EH (cell line): ENCODE results near the gene MZF1.
A peak's percentile ranks its signal among the peaks of the same experiment; 100 is the strongest.
"Not testable (repeated sequence)": the region's sequence is repeated elsewhere in the genome, so short reads cannot be mapped to it uniquely, and the experiment has no call there.

Experiments
- DNase-seq: peaks from one replicate; pipeline ENCODE4 v3.0.0-alpha.2; 2015; ENCODE audit warnings: low read depth

The MZF1 gene

DNA sequence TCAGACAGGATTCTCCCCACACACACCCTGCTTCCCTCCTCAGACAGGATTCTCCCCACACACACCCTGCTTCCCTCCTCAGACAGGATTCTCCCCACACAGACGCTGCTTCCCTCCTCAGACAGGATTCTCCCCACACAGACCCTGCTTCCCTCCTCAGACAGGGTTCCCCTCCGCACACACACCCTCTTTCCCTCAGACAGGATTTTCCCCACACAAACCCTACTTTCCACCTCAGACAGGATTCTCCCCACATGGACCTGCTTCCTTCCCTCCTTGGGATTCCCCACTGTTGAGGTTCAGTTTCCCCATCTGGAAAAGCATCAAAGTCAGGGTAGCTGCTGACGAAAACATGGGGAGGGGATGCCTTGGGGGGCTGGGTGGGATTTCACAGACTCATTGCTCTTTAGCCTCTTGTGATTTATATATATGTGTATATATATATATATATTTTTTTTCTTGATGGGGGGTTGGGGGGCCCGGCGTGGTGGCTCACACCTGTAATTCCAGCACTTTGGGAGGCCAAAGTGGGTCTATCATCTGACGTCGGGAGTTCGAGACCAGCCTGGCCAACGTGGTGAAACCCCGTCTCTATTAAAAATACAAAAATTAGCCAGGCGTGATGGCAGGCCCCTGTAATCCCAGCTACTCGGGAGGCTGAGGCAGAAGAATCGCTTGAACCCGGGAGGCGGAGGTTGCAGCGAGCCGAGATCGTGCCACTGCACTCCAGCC is 30.3 kb downstream of the MZF1 start:
- DNase-seq = not testable (repeated sequence)

DNA sequence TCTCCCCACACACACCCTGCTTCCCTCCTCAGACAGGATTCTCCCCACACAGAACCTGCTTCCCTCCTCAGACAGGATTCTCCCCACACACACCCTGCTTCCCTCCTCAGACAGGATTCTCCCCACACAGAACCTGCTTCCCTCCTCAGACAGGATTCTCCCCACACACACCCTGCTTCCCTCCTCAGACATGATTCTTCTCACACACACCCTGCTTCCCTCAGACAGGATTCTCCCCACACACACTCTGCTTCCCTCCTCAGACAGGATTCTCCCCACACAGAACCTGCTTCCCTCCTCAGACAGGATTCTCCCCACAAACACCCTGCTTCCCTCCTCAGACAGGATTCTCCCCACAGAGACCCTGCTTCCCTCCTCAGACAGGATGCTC is 34.0 kb downstream of the MZF1 start:
- not testable (repeated sequence) for DNase-seq

DNA sequence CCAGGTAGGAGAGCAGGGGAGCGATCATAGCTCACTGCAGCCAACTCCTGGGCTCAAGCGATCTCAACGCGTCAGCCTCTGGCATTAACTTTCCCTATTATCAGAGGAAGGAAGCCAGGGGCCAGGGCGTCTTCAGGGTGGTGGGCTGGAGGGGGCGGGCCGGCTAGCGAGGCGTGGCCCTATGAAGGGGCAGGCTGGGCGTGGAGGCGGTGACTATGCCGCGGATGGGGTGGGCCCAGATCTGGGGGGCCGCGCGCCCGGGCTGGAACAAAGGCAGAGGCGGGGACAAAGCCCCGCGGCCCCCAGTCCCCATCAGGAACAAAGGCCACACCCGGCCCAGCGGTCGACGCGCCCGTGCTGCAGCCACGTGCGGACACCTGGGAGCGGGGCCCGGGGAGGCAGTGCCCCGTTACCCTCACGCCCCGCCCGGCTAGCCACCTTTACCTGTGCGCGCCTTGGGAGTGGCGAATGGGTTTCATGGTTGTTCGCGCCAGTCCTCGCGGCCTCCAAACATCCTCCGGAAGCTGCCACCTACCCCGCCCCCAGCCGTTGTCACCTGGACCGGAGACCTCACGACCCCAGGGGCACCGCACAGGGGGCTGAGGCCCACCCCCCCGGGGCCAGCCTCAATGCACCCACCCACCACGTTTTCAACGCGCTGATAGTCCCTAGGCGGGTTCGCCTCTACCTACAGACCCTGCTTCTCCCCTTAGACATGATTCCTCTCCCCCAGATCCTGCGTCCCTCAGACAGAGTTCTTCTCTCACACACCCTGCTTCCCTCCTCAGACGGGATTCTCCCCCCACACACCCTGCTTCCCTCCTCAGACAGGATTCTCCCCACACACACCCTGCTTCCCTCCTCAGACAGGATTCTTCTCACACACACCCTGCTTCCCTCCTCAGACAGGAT is 34.6 kb downstream of the MZF1 start:
- DNase-seq = no peak

DNA sequence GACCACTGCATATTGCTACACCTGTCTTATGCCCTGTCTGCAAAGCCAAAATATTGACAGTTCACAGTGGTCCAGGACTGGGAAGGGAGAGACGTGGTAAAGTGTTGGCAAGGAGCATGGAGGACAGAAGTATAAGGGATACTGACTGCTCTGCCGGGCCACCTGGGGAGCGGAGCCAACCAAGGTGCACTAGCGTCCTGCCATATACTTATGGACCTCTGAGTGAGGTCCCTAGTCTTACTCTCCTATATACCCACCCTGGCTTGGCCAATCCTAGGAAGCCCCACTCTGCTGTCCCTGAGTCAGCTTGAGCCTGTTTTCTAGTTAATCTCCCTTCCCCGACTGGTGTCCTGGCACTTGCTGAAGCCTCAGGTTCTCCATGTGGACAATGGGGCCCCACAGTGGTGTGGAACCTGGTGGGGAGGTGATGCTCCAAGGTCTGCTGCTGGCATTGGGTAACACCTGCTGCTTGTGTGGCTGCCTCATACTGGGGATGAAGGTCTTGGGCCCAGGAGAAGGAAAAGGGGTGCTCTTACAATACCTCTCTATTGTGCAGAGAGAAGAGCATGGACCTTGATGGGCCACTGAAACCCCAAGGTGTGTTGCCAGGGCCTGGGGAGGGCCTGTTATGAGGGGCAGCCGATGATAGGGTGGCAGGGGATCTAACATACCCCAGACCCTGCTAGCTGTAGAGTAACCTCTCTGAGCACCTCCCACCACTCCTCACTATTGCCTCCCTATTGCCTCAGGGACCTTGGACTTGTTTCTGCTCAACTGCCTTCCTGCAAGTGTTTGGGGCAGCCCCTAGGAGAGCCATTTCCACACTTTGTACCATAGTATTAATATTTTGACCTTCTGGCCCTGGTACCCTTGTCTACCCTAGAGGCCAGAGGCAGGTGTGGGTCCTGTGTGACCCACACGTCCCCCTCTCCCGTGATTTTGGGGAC is 36.0 kb downstream of the MZF1 start:
- DNase-seq = no peak

DNA sequence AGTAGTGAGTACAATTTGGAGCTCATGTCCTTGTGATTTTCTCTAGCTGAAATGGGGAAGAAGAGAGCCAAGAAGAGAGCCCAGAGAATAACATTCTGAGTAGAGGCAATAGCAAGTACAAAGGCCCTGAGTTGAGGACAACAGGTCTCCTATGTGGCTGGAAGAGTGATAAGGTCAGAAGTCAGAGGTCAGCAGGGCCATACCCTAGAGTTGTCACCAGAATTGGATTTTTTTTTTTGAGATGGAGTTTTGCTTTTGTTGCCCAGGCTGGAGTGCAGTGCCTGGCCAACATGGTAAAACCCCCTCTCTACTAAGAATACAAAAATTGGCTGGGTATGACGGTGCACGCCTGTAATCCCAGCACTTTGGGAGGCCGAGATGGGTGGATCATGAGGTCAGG is 37.3 kb downstream of the MZF1 start:
- DNase-seq = no peak

DNA sequence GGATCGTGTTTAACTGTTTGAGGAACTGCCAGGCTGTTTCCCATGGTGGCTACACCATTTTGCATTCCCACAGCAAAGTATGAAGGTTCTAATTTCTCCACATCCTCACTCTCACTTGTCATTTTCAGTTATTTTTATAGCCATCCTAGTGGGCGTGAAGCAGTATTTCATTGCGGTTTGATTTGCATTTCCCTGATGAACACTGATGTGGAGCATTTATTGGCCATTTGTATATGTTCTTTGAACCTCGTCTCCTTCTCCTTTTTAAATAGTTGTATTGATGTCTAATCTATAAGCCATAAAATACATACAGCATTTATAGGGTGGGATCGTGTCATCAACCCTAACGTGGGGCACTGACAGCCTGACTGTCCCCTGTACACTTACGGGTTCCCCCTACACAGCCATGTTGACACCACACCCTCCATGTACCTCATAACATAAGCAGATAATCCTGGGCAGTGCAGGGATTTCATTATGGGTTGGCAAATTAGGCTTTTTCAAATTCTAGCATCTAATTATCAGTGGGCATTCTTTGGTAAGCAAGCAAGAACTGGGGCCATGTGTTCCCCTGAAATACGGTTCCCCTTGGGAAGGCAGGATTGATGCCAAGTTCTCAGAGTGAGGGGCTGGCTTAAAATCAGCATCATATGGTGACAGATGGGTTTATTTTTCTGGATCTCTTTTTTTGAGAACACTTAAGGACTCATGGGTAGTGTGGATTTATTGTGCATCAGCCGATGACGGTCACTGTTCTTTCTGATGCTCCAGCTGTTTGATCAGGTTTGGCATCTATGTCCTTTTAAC is 41.9 kb downstream of the MZF1 start:
- DNase-seq = no peak

DNA sequence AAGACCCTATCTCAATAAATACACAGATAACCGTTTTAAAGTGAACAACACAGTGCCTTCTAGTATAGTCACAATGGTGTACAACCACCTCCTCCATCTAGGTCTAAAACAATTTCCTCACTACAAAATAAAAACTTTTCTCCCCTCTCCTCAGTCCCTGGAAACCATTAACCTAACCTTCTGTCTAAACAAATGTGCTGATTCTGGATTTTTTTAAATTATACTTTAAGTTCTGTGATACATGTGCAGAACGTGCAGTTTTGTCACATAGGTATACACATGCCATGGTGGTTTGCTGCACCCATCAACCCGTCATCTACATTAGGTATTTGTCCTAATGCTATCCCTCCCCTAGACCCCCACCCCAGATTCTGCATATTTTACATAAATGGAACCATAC is 43.7 kb downstream of the MZF1 start:
- no peak for DNase-seq

DNA sequence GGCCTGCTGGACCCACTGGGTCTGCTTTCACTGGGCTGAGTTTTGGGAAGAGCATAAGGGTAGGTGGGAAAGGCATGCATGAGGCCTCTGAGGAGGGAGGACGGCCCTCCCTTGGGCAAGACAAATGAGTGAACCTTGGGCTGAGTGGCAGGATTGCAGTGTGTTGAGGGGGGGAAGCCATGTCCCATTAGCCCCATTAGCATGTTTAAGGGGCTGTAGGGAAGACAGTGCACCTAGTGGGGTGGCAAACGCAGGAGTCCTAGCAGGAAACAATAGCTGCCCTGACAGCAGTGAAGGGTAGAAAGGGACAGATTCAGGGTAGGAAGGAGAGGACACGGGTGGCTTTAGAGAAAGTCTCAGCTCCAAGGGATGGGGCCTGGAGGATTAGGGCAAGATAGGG is 50.4 kb downstream of the MZF1 start:
- no peak for DNase-seq

DNA sequence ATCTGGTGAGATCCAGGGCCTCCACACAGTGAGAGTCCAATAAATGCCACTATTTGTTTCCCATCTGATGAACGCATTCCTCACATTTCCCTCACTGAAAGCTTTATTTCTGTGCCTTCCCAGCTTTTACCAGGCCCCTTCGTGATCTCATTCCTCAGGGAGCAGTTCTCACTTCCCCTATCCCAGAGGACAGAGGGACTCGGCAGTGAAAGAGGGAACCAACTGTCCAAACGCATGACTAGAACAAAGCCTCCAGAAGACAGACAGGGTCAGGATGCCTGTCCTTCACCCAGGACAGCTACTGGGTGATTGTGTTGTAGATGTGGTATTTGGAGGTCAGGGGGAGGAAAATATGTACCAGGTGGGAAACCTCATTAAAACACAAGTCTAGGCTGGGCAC is 51.5 kb downstream of the MZF1 start:
- DNase-seq = no peak

DNA sequence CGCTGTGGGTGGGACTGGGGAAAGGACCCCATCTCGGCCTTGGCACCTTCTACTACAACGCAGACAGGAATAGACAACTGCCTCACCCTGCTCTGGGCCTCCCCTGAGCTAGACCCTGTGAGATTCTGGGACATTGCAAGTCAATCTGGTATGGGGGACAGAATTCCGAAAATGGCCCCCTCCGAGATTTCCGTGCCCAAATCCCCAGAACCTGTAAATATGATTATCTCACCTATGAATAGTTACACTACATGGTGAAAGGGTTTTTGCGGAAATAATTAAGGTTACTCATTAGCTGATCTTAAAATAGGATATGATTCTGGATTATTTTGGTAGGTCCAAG is 52.9 kb downstream of the MZF1 start:
- DNase-seq = no peak

DNA sequence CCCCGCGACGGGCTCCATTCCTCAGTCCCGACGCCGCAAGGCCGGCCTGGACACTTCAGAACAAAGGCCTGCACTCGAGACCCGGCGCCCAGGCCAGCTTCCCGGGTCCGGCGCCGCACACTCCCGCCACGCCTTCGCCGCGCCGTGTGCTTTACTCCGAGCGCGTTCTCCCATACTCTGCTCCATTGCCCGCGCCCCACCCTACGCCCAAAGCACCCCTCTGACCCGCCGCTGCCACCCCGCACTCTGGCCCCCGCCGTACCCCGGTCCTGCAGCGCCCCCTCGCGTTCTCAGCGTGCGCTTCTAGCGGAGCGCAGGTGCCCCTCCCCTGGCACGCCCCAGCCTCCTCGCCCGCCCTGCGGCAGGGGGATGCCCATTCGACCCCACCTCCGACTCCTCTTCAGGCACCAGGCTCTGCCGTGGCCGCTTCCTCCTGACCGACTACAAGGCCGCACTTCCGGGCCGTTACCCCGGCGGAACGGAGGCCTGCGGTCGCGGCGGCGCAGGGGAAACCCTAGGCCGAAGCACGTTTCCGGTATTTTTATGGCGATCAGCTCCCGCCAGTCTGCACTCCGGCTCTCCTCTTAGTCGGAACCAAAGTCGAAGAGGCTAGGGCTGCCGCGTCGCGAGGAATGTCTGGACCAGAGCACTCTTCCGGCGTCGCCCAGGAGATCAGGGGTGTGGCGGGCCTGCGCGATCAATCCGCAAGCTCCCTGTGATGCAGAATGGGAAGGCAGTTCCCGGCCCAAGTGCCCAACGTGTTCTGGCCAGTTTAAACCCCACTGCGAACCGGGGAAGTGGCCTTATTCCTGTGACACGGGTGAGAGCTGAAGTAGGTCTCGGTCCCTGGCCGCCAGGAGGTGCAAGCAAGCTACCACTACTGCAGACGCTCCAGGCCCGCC is 53.5 kb downstream of the MZF1 start, which contains the start of gene ZBTB45:
Gene ZBTB45, minus strand, starts transcription at position 456 of the 902 bp plus-strand sequence. CDS start 2,137 bp downstream, outside the sequence.
- DNase-seq = peak; percentile 97

DNA sequence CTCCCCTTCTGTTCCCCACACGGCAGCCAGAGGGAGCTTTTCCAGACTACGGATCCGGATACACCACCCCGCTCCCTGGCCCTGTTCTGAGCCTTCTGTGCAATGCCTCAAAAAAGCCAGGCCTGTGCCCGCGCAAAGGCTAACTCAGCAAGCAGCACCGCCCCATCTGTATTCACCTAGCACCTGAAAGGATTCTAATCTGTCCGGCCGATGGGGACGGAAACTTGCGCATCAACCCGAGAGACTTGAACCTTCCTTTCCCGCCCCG is 54.1 kb downstream of the MZF1 start:
- peak; percentile 79 for DNase-seq

DNA sequence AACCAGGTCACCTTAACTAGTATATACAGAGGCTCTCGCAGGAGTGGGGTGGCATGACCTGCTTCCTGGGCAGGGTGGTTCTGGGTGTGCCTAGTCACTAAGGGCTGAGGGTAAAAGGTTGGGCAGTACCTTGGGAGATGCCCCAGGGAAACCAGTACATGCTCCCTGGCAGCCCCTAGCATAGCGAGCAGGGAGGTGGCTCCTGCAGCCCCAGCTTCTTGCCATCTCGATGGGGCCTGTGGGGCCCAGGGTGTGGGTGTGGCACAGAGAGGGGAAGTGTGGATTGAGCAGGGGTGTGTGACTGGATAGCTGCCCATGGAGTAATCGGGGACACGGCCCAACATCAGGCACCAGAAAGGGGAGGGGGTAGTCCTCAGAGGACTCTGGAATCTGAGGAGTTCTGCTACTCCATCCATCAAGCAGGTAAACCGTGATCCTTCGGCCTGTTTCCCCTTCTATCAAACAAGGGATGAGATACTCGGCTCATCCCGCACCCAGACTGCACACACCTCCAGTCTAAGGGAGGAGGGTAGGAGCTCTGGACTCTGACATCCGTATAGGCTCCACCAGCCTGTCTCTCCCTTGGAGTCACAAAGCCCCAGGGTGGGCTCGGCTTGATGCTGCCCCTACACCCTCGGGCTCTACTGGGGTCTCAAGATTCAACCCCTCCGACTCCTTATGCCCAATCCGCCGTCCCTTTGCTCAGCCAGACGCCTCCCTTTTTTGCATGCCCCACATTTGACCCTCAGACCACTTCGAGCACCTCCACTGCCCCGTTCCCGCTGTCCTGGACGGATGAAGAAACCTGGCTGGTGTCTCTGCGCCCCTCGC is 54.7 kb downstream of the MZF1 start:
- DNase-seq = peak; percentile 11

DNA sequence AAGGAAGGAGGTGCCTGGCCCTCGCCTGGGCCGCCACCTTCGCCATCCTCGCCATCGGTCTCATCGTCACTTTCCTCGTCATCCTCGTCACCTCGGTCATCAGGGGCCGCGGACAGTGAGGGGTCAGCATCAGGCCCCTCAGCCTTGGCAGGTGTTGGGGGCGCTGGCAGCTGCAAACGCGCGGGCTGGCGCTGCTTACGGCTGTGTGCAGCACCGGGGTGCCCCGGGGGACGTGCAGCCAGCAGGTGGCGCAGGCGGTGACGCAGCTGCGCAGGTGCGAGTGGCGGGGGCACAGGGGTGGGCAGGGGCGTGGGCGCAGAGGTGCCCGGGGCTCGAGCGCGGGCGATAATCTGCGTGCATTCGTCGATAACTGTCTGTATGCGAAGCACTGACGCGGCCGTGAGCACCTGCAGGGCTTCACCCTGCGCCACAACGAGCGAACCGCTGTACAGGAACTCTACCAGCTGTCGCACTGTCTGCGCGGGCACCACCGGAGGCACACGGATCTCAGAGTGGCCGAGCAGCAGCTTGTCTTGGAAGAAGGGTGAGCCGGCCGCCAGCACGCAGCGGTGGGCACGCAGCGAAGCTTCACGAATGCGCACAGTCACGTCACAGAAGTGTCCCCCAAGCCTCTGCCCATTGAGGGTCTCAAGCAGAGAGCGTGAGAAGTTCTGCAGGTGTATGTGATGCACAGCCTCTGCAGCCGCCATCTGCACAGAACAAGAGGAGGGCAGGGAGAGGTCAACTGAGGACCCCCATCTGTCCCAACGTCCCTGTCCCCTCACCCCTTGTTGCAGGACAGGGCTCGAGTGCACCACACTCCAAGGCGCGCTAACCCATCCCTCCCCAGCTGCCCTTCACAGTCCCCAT is 55.9 kb downstream of the MZF1 start:
- DNase-seq = no peak

DNA sequence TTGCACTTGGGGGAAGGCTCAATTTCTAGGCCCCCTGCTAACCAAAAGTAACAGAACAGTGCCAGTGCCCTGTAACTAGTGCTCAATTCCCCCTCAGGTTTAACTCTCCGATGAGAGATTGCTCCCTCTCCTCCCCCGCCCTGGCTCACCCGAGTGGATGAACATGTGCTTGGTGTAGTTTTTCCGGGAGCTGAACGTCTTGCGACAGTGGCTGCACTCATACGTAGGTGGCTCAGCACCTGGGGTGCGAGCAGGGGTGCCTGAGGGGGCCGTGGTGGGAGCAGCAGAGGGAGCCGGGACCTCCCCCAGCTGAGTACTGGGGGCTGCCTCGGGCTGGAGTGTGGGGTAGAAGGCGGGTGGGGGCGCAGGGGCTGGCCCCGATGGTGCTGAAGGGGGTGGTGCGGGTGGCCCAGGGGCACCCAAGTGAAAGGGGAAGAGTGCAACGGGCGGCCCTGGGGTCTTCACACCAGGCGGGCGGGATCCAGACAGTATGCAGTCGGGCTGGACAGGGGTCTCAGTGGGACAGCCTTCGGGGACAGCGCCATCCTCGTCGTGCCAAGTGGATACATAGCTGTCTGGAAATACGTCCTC is 56.8 kb downstream of the MZF1 start:
- no peak for DNase-seq

DNA sequence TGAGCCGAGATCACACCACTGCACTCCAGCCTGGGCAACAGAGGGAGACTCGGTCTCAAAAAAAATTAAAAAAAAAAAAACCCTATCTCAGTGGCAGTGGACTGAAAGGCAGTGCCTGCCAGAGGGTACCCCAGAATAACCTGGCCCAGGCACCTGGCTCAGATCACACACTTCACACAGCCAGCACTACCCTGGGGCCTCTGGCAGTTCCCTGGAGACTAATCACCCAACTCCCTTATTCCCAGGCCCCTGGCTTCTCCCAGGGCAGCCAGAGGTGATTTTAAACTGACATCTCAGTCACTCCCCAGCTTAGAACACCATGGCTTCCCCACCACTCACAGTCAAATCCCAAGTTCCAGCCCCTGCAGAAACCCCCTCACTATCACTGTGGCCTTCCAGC is 57.9 kb downstream of the MZF1 start:
- DNase-seq = no peak

DNA sequence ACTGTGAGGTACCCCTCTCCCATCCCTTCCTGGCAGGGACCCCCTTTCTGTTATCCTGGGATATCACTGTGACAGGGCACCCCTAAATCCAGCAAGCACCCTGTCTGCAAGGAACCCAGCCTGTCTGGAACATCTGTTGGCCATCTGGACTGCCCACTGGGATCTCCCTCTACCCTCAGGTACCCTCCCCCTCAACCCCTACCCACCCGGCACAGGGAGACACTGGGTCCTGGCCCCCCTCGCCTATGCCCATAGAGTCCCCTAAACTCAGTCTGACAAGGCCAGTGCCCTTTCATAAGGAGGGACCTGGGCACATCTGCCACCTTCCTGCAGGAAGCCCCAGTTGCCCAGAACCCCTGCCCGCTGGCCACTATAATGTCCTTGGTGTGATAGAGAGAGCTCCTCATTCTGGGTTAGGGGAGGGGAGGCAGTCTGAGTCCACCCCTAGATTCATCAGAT is 58.5 kb downstream of the MZF1 start:
- no peak for DNase-seq
